HG03097 (cell line): ENCODE measurements around the gene CMTM4.
"Not testable (repeated sequence)": the region's sequence is repeated elsewhere in the genome, so short reads cannot be mapped to it uniquely, and the experiment has no call there.

Experiments
- ATAC-seq: cut with Tn5 transposase; IDR thresholded peaks from one replicate; pipeline ENCODE4 v1.9.1; 2021; ENCODE audit not compliant: unreplicated experiment, low FRiP score

Gene CMTM4

GRCh38 chr16:66649167-66649566 lies 47.4 kb downstream of the CMTM4 start:
- ATAC-seq, result no peak

GRCh38 chr16:66647866-66648265 lies 48.7 kb downstream of the CMTM4 start:
- no peak for ATAC-seq

- ATAC-seq, result no peak
Observed at GRCh38 chr16:66641387-66641786, 55.2 kb downstream of the CMTM4 start.

DNA sequence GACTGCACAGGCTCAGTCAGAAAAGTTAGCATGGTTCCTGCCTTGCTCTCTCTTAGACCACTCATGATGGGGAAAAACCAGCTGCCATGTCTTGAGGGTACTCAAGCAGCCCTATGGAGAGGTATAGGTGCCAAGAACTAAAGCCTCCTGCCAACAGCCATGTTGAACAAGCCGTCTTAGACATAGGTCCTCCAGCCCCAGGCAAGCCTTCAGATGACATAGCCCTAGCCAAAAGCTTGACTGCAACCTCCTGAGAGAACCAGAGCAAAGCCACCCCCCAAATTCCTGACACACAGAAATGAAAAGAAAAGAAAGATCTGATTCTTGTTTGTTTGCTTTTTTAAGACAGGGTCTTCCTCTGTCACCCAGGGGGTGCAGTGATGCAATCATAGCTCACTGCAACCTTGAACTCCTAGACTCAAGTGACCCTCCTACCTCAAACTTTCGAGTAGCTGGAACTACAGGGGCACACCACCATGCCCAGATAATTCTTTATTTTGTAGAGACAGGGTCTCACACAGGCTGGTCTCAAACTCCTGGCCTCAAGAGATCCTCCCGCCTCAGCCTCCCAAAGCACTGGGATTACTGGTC lies 55.7 kb downstream of the CMTM4 start:
- no peak for ATAC-seq

DNA sequence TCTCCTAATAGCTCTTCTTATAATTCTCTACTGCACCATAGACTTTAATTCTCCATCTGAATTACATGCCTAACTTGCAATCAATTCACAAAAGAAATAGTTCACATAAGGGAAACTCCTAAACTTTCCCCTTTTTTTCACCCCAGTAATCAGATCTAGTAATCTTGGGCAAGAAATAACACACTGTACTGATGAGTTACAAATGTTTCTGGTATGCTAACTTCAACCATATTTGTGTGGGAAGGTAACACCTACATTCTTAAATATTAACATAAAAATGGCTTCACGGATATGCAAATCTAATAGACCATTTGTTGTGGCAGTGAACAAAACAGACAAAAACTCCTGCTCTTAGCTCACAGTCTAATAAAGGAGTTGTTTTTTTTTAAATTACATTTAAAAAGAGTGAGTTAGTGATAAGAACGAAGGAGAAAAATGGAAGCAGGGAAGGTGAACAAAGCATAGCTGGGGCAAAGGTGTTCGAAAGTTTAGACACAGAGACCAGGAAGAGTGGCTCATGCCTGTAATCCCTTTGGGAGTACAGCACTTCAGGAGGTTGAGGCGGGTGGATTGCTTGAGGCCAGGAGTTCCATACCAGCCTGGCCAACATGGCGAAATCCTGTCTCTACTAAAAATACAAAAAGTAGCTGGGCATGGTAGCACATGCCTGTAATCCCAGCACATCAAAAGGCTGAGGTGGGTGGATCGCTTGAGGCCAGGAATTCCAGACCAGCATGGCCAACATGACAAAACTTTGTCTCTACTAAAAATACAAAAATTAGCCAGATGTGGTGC lies 57.3 kb downstream of the CMTM4 start:
- no peak for ATAC-seq

GRCh38 chr16:66637806-66638205 lies 58.7 kb downstream of the CMTM4 start:
- no peak for ATAC-seq

- no peak for ATAC-seq
Observed at GRCh38 chr16:66636199-66636598, 60.3 kb downstream of the CMTM4 start.

- ATAC-seq, result no peak
Observed at GRCh38 chr16:66635406-66635805, 61.1 kb downstream of the CMTM4 start.

GRCh38 chr16:66634527-66635196 lies 61.9 kb downstream of the CMTM4 start:
- ATAC-seq, result no peak

DNA sequence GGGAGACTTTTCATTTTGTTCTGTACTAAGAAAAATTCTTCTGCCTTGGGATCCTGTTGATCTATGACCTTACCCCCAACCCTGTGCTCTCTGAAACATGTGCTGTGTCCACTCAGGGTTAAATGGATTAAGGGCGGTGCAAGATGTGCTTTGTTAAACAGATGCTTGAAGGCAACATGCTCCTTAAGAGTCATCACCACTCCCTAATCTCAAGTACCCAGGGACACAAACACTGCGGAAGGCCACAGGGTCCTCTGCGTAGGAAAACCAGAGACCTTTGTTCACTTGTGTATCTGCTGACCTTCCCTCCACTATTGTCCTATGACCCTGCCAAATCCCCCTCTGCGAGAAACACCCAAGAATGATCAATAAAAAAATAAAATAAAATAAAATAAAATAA lies 65.0 kb downstream of the CMTM4 start:
- ATAC-seq, result not testable (repeated sequence)

GRCh38 chr16:66630561-66631260 lies 65.8 kb downstream of the CMTM4 start:
- not testable (repeated sequence) for ATAC-seq

GRCh38 chr16:66629856-66630255 lies 66.7 kb downstream of the CMTM4 start:
- no peak for ATAC-seq

DNA sequence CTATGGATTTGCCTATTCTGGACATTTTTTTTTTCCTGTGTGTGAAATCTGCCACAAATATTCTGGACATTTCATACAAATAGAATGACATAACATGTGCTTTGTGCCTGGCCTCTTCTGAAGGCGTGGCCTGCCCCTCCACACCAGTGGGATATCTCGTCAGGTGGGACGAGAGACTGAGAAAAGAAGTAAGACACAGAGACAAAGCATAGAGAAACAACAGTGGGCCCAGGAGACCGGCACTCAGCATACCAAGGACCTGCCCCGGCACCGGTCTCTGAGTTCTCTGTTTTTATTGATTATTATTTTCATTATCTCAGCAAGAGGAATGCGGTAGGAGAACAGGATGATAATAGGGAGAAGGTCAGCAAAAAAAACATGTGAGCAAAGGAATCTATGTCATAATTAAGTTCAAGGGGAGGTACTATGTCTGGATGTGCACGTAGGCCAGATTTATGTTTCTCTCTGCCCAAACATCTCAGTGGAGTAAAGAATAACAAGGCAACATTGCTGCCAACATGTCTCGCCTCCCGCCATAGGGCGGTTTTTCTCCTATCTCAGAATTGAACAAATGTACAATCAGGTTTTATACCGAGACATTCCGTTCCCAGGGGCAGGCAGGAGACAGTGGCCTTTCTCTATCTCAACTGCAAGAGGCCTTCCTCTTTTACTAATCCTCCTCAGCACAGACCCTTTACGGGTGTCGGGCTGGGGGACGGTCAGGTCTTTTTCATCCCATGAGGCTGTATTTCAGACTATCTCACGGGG lies 68.7 kb downstream of the CMTM4 start:
- ATAC-seq, result not testable (repeated sequence)

DNA sequence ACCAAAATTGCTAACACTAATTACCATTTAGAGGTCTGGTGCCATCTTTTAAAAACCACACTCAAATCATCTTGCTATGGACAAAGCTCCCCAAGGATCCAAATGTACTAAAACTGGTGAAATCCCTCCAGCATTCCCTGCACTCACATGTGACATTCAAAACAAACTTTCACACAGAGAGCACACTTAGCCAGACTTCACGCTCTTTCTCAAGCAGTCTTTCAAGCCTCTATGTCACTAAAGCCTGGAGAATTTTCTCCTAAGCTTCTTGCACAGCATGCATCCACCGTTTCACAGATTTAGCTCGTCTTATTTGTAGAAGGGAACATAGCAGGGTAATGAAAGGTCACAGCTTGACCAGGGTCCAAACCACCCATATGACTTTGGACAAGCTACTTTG lies 72.8 kb downstream of the CMTM4 start:
- no peak for ATAC-seq

- ATAC-seq, result no peak
Observed at GRCh38 chr16:66622863-66623262, 73.7 kb downstream of the CMTM4 start.

- ATAC-seq, result no peak
Observed at GRCh38 chr16:66621973-66622372, 74.6 kb downstream of the CMTM4 start.

- no peak for ATAC-seq
Observed at GRCh38 chr16:66620429-66620795, 76.1 kb downstream of the CMTM4 start.

DNA sequence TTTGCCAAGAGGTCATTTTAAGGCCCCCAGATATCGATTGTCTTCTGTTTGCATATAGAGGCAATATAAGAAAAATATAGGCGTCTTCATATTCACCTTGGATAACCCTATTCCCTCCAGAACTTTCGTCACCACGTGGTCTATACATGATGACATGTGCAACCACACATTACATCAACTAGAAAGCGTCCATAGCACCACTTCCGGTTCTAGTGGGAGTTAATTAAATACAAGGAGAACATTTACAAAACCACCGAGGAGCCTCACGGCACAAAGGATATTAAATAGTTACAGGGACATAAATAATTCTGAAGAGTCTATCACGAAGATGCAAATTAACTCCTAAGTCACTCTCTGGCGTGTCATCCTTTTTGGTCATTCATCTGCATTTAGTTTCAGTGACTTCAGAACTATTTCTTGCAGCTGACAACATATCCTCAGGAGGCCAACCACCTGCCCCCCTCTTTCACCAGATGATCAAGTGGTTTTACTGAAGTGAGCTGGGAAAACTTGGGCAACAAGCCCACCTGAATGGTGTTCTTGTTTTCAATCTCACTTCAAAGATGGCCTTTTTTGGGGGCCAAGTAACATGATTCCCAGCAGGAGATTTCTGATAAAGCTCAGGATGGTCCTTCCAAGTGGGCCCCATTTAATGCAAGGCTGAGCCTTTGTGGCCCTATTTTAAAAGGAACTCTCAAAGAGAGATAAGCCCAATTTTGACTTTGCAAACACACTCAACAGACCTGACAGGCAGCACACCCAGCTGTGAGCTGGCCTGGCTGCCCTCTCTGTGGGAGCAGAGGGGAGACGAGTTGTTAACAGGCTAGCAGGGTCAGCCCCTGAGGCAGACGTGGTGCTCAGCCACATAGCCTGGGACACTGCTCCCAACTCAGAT lies 76.8 kb downstream of the CMTM4 start:
- ATAC-seq, result no peak

GRCh38 chr16:66618588-66619375 lies 77.8 kb downstream of the CMTM4 start:
- no peak for ATAC-seq
